ENCODE results near the gene PLXNA4. TPM values are rescaled to one million over a fixed set of nuclear protein-coding genes. Genes with fewer than 3 reads are reported as not detected.

PLXNA4 gene
- total and polyA plus RNA-seq, 2 experiments from 2014 or later, result 0.32 TPM; not detected in 1

DNA sequence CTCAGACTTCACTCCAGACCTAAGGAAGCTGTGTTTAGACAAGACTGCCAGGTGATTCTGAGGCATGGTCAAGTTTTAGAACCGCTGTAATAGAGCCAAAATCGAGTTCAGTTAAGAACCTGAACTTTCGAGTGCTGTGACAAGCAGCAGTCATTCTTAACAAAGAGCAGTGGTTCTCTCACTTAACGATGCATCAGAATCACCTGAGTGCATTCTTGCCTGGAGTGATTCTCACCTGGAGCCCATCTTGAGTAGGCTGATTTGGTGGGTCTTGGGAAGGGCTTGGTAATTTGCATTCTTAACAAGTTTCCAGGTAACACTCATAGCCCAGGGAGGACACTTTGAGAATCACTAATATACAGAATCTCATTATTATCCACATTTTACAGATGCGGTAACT, 44.7 kb downstream of the PLXNA4 start:
- Histone ChIP-seq H3K9me3 (ENCODE audit: low read depth) (no peaks in the 10 kb centered on the region), H3K9me2 (ENCODE audit: insufficient read depth) (no peaks in the 10 kb centered on the region), H3K36me3 (ENCODE audit: low read depth) (no peaks in the 10 kb centered on the region), H3K4me1 (ENCODE audit: insufficient read depth) (no peaks in the 10 kb centered on the region), H3K27ac (no peak overlapping the region), H3F3A (ENCODE audit: insufficient read depth) (no peaks in the 10 kb centered on the region), H3K79me2 (ENCODE audit: insufficient read depth) (no peaks in the 10 kb centered on the region), H3K9ac (no peak overlapping the region), H2AFZ (no peak overlapping the region), H3K4me3 (no peak overlapping the region), H3K4me2 (ENCODE audit: unreplicated experiment) (no peak overlapping the region), H3K27me3 (replicated peaks; ENCODE audit: insufficient read depth) (0 out of 2 replicates have a peak, but pooled peaks cover 5% of the 10 kb centered on the region), H4K20me1 (ENCODE audit: insufficient read depth) (no peaks in the 10 kb centered on the region)
- in situ Hi-C loops (cut with MboI), result no loop called here
- 58 to 67% methylated on average over 5 of the region's 5 CpGs for WGBS, 2 experiments (ENCODE audit: low coverage in 1 of 2, low lambda C conversion rate in 2 of 2, missing lambda C conversion rate in 2 of 2)
- DNase-seq, result no peak
- no peak for TF ChIP-seq EZH2 (IDR thresholded peaks at IDR 0.05; ENCODE audit: insufficient read depth, poor library complexity, severe bottlenecking)
- no peak for TF ChIP-seq EZH2phosphoT487 (IDR thresholded peaks at IDR 0.05; ENCODE audit: insufficient read depth, low read depth)

DNA sequence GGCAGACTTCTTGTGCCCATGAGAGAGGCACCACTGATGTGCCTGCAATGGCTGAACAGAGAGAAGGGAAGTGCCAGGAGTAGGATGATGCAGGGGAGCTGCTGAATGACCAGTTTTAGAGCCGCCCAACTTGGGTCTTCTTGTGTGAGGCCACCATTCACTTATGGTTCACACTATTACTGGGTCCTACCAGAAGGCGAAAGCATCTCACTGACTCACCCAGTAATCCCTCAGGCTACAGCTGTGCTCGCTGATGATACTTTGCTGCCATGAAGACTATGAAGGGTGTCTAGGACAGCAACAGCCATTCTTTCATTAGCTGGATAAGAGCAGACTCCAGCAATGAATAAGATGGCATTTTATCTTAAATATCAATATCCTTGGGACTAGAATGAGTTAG, 47.6 kb downstream of the PLXNA4 start:
- no peak overlapping the region for H3K9ac ChIP-seq
- H3K9me3 ChIP-seq (ENCODE audit: low read depth), result no peaks in the 10 kb centered on the region
- in situ Hi-C loops (cut with MboI), result no loop called here
- H3K27me3 ChIP-seq (replicated peaks; ENCODE audit: insufficient read depth), result peaks cover 12% of the 10 kb centered on the region; the same call in 1 of the 2 replicates
- H3K36me3 ChIP-seq (ENCODE audit: low read depth), result no peaks in the 10 kb centered on the region
- H4K20me1 ChIP-seq (ENCODE audit: insufficient read depth), result no peaks in the 10 kb centered on the region
- no peak overlapping the region for H3K4me2 ChIP-seq (ENCODE audit: unreplicated experiment)
- H3K9me2 ChIP-seq (ENCODE audit: insufficient read depth), result no peaks in the 10 kb centered on the region
- no peaks in the 10 kb centered on the region for H3K4me1 ChIP-seq (ENCODE audit: insufficient read depth)
- no peaks in the 10 kb centered on the region for H3F3A ChIP-seq (ENCODE audit: insufficient read depth)
- H2AFZ ChIP-seq, result no peak overlapping the region
- no peak for DNase-seq
- TF ChIP-seq EZH2phosphoT487 (IDR thresholded peaks at IDR 0.05; ENCODE audit: insufficient read depth, low read depth) (no peak), EZH2 (IDR thresholded peaks at IDR 0.05; ENCODE audit: insufficient read depth, poor library complexity, severe bottlenecking) (no peak)
- no peak overlapping the region for H3K27ac ChIP-seq
- no peak overlapping the region for H3K4me3 ChIP-seq
- 47 to 49% methylated on average over 3 of the region's 3 CpGs for WGBS, 2 experiments (ENCODE audit: low coverage in 1 of 2, low lambda C conversion rate in 2 of 2, missing lambda C conversion rate in 2 of 2)
- no peaks in the 10 kb centered on the region for H3K79me2 ChIP-seq (ENCODE audit: insufficient read depth)

DNA sequence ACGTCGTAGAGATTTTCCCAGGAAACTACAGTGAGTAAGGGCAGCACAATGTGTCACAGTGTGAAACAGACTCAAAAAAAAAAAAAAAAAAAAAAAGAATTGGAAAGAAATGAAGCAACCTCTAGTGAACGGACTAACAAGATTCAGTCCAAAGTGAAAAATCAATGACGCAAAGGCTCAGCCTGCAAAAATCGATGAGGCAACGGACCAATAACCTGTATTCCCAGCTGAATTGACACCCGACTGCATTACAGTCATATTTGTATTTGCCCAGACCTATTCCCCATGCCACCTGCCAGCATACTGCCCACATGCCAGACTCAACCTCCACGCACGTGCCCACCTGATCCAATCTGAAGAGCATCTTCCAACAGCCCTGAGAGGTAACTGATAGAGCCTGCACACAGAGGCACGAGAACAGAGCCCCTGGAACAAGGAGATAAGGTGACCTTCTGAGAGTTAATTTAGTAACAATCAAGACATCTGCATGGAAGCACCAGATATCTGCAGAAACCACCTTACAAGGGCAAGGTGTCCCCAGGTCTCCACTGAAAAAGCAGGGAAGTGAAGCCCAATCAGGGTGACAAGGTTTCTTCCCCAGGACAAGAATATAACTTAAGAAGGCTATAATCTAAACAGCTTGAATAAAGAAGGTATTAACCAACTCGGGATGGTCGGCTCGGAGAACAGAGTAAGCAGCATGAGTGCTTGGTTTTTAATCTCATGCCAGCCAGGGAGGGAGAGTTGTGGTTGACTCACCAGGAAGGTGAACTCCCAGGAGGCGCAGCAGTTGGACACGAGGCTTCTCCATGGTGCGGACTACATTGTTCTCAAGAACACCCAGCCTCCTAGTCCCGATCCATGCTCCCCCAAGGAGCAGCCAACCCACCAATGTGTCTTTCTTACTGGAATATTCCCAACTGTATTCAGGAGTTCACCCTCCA, 48.5 kb downstream of the PLXNA4 start:
- H2AFZ ChIP-seq, result no peak overlapping the region
- H3K4me1 ChIP-seq (ENCODE audit: insufficient read depth), result no peaks in the 10 kb centered on the region
- WGBS, 2 experiments (ENCODE audit: low coverage in 1 of 2, low lambda C conversion rate in 2 of 2, missing lambda C conversion rate in 2 of 2), result 61 to 63% methylated on average over 16 to 17 of the region's 17 CpGs
- no peaks in the 10 kb centered on the region for H3F3A ChIP-seq (ENCODE audit: insufficient read depth)
- H3K9ac ChIP-seq, result no peak overlapping the region
- DNase-seq, result no peak
- H3K9me2 ChIP-seq (ENCODE audit: insufficient read depth), result no peaks in the 10 kb centered on the region
- no peaks in the 10 kb centered on the region for H4K20me1 ChIP-seq (ENCODE audit: insufficient read depth)
- H3K36me3 ChIP-seq (ENCODE audit: low read depth), result no peaks in the 10 kb centered on the region
- no peaks in the 10 kb centered on the region for H3K79me2 ChIP-seq (ENCODE audit: insufficient read depth)
- no peak overlapping the region for H3K27ac ChIP-seq
- in situ Hi-C loops (cut with MboI), result no loop called here
- no peak overlapping the region for H3K4me3 ChIP-seq
- no peak overlapping the region for H3K4me2 ChIP-seq (ENCODE audit: unreplicated experiment)
- H3K27me3 ChIP-seq (replicated peaks; ENCODE audit: insufficient read depth), result peaks cover 12% of the 10 kb centered on the region; the same call in 1 of the 2 replicates
- no peak for TF ChIP-seq EZH2 (IDR thresholded peaks at IDR 0.05; ENCODE audit: insufficient read depth, poor library complexity, severe bottlenecking)
- no peak for TF ChIP-seq EZH2phosphoT487 (IDR thresholded peaks at IDR 0.05; ENCODE audit: insufficient read depth, low read depth)
- no peaks in the 10 kb centered on the region for H3K9me3 ChIP-seq (ENCODE audit: low read depth)

DNA sequence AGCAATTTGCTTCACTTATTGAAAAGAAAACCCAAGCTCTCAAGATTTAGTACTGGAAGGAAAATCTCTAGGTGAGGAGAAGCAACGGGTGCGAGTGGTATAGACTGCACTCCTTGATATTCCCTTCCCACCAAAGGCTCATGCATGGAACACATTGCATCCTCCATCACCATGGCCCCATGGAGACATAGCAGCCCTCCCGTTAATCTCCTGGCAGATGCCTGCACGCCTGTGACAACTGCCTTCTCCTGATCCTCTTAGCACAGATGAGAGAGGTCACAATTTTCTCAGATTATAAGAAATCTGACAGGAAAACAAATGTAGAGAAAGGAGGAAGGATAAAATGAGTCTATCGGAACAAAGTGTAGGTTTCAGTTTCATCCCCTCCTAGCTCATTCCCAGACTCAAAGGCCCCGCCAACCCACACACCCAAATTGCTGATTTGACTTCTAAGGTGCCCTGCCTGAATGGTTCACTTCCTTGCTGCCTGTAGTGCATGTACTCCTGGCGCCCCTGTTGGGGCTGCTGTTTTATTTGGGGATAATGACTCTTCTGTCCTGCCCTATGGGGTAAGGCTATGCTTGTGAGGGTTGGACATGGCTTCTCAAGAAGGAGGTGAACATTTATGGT, 50.0 kb downstream of the PLXNA4 start:
- Histone ChIP-seq H3F3A (ENCODE audit: insufficient read depth) (no peaks in the 10 kb centered on the region), H2AFZ (no peak overlapping the region), H3K79me2 (ENCODE audit: insufficient read depth) (no peaks in the 10 kb centered on the region), H3K27ac (no peak overlapping the region), H3K9me2 (ENCODE audit: insufficient read depth) (no peaks in the 10 kb centered on the region), H3K27me3 (replicated peaks; ENCODE audit: insufficient read depth) (peaks cover 12% of the 10 kb centered on the region; the same call in 1 of the 2 replicates), H3K9me3 (ENCODE audit: low read depth) (no peaks in the 10 kb centered on the region), H3K4me3 (no peak overlapping the region), H3K4me1 (ENCODE audit: insufficient read depth) (no peaks in the 10 kb centered on the region), H3K4me2 (ENCODE audit: unreplicated experiment) (no peak overlapping the region), H3K36me3 (ENCODE audit: low read depth) (no peaks in the 10 kb centered on the region), H4K20me1 (ENCODE audit: insufficient read depth) (no peaks in the 10 kb centered on the region), H3K9ac (no peak overlapping the region)
- in situ Hi-C loops (cut with MboI), result no loop called here
- no peak for DNase-seq
- no peak for TF ChIP-seq EZH2phosphoT487 (IDR thresholded peaks at IDR 0.05; ENCODE audit: insufficient read depth, low read depth)
- TF ChIP-seq EZH2 (IDR thresholded peaks at IDR 0.05; ENCODE audit: insufficient read depth, poor library complexity, severe bottlenecking), result no peak
- WGBS, 2 experiments (ENCODE audit: low coverage in 1 of 2, low lambda C conversion rate in 2 of 2, missing lambda C conversion rate in 2 of 2), result 63 to 66% methylated on average over 7 of the region's 7 CpGs

Measured in GM23248 (cell line).